Stimulated activated CD8-positive, alpha-beta memory T cell treated with anti-CD3 and anti-CD28 coated beads, Interleukin-4, amount 100 ng/mL, for 1 hour (primary cell): Measurements from ENCODE around the gene TTC7B.

ENCODE experiments used
- DNase-seq, 2 donors: peaks; one replicate each; pipeline ENCODE4 v3.0.0-alpha.2; 2020; ENCODE audit warnings: low read depth in 2 of 2, low spot score in 1 of 2

Gene TTC7B

DNA sequence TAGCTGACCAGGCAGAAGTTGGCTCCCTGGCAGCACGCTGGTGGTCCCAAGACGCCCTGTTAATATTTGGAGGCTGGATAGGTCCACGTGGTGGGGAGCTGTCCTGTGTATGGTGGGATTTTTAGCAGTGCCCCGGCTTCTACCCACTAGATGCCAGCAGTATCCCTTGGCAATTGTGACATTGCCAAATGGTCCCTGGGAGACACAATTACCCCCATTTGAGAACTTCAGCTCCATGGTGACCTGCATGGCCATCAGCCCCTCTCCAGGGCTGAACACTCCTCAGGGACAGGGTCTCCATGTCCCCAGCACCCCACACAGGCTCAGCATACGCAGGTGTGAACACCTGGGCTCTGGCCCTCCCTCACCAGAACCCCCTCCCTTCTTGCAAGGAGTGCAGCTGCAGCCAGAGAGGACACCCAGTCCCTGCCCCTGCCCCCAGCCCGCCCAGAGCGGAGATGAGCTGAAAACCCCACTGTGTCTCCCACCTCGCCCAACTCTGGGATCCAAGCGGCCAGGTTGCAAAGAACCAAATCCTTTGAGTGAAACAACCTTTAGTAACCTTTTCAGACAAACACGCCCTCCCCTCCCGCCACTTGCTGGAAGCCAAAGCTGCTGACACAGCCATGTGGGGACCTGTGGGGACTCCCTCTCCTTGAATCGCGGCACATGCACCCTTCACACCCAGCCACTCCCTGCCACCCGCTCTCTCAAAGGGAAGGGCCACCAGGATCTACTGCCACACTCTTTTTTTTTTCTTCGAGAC is 299.0 kb downstream of the TTC7B start:
- DNase-seq: no peak

DNA sequence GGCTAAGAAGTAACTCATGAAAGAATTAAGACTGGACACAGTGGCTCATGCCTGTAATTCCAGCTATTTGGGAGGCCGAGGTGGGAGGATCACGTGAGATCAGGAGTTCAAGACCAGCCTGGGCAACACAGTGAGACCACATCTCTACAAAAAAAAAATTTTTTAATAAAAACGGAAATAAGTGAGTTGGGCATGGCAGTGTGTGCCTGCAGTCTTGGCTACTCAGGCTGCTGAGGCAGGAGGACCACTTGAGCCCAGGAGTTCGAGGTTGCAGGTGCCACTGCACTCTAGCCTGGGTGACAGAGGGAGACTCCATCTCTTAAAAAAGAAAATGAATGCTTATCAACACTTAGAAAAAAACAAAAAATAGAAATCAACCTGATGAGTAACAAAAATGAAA is 301.7 kb downstream of the TTC7B start:
- no peak for DNase-seq

- no peak for DNase-seq
Measured at GRCh38 chr14:90514015-90514398, 302.2 kb downstream of the TTC7B start.

DNA sequence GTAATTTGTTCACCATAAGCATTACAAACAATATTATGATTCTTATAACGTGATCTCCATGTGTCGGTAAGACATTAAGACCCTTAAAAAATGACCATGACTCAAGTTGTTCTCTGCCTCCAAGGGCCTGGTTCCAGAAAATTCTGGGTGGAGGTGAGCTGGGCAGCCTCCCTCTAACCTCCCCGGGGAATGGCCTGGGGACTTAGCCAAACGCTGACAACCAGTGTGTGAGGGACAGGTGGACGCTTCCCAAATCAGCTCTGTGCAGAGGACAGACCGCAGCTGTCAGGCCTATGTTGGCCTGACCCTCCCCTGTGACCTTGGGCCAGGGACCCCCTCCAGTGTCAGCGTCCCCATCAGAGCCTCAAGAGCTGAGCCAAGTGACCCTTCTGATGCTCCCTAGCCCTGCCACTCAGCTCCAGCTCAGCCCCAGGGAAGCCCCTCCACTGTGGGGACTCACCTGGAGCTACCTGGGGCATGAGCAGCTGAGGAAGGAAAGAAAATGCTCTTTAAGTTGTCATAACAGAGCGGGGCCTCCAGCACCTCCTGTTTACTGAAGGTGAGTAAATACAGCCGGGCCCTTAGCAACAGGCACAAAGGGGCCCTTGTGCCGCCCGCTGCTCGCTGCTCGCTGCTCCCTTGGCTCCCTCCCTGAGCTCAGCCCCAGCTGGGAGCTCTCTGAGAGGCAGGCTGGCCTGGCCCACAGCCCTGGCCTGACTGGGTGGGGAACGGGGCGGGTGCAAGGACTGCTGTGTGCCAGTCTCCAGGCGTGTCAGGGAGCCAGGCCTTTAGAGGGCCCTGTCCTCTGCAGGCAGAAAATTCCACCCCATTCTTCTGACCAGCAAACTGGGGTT is 302.8 kb downstream of the TTC7B start:
- no peak for DNase-seq

DNA sequence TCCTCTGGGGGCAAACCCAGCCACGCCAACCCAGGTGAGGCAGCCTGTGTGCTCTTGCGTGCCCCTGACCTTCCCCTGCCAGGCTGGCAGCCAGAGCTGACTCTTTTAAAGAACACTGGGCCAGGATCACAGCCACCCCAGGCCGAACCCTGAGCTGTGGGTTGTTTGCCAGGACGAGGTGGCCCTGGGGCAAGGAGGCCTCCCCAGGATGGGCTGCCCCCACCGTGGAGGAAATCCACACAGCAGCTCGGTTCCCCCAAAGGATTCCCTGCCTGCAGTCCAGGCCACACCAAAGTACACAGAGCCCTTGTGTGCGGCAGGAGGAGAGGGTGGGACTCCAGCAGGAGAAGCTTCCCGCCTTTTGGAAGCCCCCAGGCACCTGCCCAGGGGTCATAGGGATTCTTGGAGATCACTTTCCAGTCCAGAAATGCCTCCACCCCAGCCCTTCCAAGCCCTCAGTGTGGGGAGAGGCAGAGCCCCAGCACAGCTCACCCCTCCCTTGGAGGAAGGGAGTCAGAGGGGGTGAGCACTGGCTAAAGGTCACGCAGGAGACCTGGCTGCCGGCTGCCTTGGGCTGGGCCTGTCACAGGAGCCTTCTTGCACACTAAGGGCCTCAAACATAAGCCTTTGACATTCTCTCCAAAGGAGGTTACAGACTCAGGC is 303.8 kb downstream of the TTC7B start:
- DNase-seq: no peak

DNA sequence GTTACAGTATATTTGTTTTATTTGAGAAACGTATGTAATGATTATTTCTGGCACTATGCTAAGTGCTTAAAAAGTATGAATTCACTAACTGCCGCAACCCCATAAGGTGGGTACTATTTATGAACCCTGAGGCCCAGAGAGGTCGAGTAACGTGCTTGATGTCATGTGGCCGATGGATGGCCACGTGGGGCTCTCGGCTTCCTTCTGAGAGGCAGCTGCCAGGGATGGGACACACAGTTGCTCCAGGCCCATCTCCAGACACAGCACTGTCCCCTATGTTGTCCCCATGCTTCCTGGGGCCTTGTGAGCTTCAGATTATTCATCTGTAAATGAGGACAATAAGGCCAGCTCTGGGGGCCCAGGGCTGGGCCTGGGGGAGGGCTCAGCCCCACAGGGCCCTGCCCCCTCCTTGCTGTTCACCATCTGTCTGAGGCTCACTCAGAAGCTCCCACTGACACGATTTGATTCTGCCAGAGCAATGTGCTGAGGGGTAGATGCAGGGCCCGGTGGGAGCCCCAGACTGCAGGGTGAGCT is 304.4 kb downstream of the TTC7B start:
- DNase-seq: no peak

DNA sequence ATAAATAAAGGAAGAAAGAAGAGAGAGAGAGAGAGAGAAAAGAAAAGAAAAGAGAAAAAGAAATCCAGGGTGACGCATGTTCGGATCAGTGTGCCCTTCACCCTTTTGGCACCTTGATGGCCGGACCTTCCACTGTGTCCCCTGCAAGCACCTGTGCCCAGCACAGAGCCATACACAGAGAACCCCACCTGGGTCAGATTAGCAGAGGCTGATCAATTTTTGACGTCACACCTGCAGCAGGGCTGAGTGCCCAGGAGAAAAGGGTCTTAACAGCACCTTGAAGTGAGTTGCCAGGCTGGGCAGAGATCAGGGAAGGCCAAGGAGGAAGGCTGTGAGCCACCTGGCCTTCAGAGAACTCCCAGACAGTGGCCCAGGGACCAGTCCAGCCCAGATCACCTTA is 305.0 kb downstream of the TTC7B start:
- DNase-seq: no peak

DNA sequence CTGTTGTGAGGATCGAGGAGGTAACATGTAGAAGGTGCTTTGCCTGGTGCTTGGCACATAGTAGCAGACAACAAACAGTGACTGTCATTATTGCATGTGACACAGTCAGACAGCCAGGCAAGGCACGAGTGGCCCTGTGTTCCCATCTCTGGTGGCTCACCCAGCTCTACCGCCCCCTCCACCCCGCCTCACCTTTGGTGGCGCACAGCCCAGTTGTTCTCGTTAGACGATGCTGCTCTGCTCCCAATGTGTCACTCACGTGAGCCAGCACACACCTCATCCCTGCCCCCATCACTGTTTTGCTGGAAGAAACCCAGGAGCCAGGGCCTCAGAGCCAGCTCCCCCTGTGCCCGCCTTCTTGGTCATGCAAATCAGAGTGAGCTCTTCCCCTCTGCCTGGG is 306.1 kb downstream of the TTC7B start:
- DNase-seq: no peak

DNA sequence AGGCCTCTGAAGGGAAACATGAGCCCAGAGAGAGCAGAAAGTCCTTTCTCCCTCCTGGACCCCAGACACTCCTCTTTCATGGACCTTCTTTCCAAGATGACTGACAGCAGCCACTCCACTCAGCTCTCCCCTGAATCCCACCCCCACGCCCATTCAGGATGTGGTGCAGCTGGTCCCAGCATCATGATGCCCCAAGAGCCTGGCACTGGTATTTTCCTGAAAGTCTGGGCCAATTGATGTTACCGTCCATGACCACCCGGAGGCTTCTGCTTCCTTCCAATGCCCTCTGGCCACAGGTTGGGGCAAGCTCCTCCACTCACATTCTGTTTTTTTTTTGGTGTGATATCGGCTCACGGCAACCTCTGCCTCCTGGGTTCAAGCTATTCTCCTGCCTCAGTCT is 306.8 kb downstream of the TTC7B start:
- no peak for DNase-seq

GRCh38 chr14:90508536-90509254 is 307.5 kb downstream of the TTC7B start:
- no peak for DNase-seq

DNA sequence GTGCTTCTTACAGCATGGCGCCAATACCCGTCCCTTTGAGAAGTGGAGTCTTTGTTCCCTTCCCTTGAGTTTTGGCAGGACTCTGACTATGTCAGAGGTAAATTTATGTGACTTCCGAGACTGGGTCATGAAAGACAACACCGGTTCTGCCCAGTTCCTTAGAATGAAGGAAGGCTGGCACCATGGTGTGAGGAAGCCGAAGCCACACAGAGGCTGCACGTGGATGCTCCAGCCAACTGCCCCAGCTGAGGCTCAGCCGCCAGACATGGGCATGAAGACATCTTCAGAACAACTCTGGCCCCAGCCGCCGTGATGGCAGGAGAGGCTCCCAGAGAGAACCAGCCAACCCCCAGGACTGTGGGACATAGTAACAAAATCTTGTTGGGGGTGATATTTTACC is 308.2 kb downstream of the TTC7B start:
- no peak for DNase-seq

GRCh38 chr14:90507428-90507827 is 308.8 kb downstream of the TTC7B start:
- no peak for DNase-seq

DNA sequence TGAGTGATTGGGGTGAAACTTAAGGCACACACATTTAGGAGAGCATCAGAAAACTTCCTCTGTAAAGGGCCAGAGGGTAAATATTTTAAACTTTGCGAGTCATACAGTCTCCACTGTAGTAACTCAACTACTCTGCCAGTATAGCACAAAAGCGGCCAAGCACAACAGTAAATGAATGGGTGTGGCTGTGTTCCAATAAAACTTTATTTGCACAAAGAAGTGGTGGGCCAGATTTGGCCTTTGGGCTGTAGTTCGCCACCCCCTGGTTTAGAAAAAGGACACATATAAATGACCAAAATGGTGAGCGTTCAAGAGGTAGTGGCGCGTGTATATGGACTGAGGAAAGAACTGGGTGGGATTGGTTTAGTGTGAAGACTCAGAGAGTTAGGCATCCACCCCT is 309.5 kb downstream of the TTC7B start:
- no peak for DNase-seq

DNA sequence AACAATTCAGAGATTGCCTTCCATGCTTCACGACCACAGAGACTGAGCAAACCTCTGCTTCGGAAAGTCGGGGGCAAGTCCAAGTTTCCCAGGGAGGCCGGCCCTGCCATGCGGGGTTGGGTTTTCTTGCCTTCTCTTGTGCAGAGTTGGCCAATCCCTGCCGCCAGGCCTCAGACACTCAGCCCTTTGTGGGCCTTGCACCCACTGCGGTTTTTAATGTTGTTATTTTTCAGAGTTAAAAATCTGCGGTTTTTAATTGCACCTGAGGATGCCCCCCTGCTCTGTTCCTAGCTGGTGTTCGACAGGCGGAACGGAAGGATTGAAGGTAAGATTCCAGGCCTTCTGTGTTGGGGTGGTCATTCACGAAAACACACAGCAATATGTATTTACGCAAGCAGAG is 310.7 kb downstream of the TTC7B start:
- DNase-seq: no peak

DNA sequence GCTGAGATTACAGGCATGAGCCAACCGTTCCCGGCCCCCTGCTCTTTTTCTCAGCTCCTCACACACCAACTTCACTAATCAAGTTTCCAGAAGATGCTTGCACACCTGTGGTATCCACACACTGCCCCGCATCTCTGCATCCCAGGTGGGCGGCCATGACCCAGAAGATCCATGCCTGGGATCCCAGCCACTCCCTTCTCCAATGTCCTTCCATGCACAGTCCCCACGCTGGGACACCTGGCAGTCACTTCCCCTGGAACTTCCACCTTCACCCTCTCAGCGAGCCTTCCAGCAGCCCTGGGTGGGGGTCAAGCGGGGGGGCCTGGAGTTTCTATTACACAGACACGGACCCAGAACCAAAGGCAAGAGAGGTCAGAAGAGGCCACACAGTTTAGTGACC is 311.6 kb downstream of the TTC7B start:
- DNase-seq: no peak

DNA sequence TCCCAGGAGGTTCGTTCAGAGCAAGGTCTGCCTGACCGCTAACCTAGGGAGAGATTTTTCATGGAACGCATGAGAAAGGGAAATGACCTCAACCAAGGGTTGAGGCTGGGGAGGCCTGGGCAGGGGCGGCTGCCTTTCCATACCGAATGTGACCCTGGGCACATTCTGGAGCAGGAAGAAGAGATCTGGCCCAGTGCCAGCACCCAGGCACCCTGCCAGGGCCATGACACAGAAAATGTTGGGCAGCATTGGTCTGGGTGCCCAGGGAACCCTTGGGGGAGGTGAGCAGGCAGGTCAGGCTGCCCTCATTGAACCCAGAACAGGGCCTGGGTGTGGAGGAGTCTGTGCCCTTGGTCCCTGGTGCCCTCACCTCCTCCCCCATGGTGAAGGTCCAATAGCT is 312.6 kb downstream of the TTC7B start:
- no peak for DNase-seq

DNA sequence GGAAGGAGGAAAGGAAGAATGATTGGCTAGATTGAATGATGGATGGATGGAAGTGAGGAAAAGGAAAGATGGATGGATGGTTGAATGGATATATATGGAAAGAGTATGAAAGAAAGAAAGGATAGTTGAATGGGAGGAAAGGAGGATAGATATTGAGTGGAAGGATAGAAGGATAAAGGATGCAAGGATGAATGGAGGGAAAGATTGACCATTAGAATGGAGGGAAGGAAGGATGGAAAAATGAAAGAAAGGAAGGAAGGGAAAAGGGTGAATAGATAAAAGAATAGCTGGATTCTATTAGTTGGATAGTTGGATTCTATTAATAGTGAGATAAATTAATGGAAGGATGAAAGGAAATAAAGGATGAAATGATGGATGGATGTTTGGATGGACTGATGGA is 313.5 kb downstream of the TTC7B start:
- no peak for DNase-seq

- DNase-seq: no peak
Measured at GRCh38 chr14:90500665-90501370, 315.4 kb downstream of the TTC7B start.

- no peak for DNase-seq
Measured at GRCh38 chr14:90499908-90500664, 316.1 kb downstream of the TTC7B start.

DNA sequence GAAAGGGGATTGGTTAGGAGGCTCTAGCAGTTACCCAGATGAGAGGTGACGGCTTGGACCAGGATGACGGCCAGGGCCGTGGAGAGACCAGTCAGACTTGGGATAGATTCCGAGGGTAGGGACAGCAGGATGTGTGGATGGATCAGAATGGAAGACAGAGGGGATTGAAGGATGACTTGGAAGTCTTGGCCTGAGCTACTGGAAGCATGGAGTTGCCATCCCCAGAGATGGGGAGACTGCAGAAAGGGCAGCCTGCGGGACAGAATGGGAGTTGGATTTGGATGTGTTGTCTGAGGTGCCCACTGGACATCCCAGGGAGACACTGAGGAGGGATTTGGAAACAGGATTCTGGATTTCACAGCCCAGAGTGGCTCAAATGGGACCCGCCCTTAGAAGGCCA is 317.1 kb downstream of the TTC7B start:
- no peak for DNase-seq
